Sigmoid colon (tissue), 4 donors: Measurements from ENCODE around the gene MRPS7.

Source experiments
- EP300 ChIP-seq, 4 donors: sonication (generic); formaldehyde crosslinking; IDR thresholded peaks; one replicate each; pipeline ENCODE4 v1.6.1; 2017; ENCODE audit warnings: antibody characterized with exemption in 4 of 4
- POLR2A ChIP-seq, 2 donors: fragments of 450-650 bp; IDR thresholded peaks; one replicate each; pipeline ENCODE4 v1.6.1; 2016; ENCODE audit warnings: antibody characterized with exemption in 2 of 2, mild to moderate bottlenecking in 2 of 2, moderate library complexity in 2 of 2
- TF ChIP-seq, protein P1 (sequence below), 4 experiments: fragments of 450-650 bp in 3 of 4; fragments of 200-600 bp in 1 of 4; IDR thresholded peaks; one replicate each; pipeline ENCODE4 v1.5.1; 2016 to 2019; ENCODE audit warnings: antibody characterized with exemption in 4 of 4, mild to moderate bottlenecking in 3 of 4, moderate library complexity in 2 of 4

DNA sequence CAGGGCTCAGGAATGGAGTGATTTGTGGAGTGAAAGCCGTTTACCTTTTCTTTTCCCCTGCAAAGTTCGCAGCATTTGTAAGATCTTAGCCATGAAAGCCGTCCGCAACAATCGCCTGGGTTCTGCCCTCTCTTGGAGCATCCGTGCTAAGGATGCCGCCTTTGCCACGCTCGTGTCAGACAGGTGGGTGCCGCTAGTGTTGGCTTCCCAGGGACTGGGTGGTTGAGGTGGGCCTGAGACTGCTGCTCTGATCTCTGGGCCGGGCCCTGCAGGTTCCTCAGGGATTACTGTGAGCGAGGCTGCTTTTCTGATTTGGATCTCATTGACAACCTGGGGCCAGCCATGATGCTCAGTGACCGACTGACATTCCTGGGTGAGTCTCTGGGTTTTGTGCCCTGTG is 28.9 kb upstream of the MRPS7 start:
- TF ChIP-seq, protein P1, sequence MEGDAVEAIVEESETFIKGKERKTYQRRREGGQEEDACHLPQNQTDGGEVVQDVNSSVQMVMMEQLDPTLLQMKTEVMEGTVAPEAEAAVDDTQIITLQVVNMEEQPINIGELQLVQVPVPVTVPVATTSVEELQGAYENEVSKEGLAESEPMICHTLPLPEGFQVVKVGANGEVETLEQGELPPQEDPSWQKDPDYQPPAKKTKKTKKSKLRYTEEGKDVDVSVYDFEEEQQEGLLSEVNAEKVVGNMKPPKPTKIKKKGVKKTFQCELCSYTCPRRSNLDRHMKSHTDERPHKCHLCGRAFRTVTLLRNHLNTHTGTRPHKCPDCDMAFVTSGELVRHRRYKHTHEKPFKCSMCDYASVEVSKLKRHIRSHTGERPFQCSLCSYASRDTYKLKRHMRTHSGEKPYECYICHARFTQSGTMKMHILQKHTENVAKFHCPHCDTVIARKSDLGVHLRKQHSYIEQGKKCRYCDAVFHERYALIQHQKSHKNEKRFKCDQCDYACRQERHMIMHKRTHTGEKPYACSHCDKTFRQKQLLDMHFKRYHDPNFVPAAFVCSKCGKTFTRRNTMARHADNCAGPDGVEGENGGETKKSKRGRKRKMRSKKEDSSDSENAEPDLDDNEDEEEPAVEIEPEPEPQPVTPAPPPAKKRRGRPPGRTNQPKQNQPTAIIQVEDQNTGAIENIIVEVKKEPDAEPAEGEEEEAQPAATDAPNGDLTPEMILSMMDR (IDR thresholded peaks at IDR 0.05) = no peak
- TF ChIP-seq POLR2A (IDR thresholded peaks at IDR 0.05) = no peak
- no peak for TF ChIP-seq EP300 (IDR thresholded peaks at IDR 0.05)
